T follicular helper cell (primary cell): ENCODE measurements around the gene BBS10.
"Not testable (repeated sequence)": the region's sequence is repeated elsewhere in the genome, so short reads cannot be mapped to it uniquely, and the experiment has no call there.

Experiments
- DNase-seq: peaks from one replicate; pipeline ENCODE4 v3.0.0-alpha.2; 2020; ENCODE audit warnings: low read depth
- total RNA-seq, 2 experiments: gene quantifications; one replicate each; lab custom pipeline; 2026; lab: John Stamatoyannopoulos, UW

The BBS10 gene
- 10.8 to 14.6 reads per million in 2 experiments for total RNA-seq

- DNase-seq: peak; percentile 75
Measured at GRCh38 chr12:76348079-76348901, at the start of gene BBS10. TSS of gene BBS10 (minus strand) at chr12:76348415. CDS start at chr12:76348358, 57 bp downstream.

GRCh38 chr12:76391461-76391860 lies 43.2 kb upstream of the BBS10 start:
- no peak for DNase-seq

GRCh38 chr12:76387614-76388013 lies 39.4 kb upstream of the BBS10 start:
- no peak for DNase-seq

GRCh38 chr12:76384560-76384959 lies 36.3 kb upstream of the BBS10 start:
- DNase-seq: no peak

- DNase-seq: no peak
Measured at GRCh38 chr12:76383988-76384387, 35.8 kb upstream of the BBS10 start.

GRCh38 chr12:76379261-76379660 lies 31.0 kb upstream of the BBS10 start:
- no peak for DNase-seq

GRCh38 chr12:76376876-76377275 lies 28.7 kb upstream of the BBS10 start:
- not testable (repeated sequence) for DNase-seq

GRCh38 chr12:76375939-76376338 lies 27.7 kb upstream of the BBS10 start:
- DNase-seq: no peak

GRCh38 chr12:76375470-76375869 lies 27.3 kb upstream of the BBS10 start:
- DNase-seq: no peak

GRCh38 chr12:76374386-76375020 lies 26.3 kb upstream of the BBS10 start:
- DNase-seq: no peak

- DNase-seq: no peak
Measured at GRCh38 chr12:76368230-76368629, 20.0 kb upstream of the BBS10 start.

GRCh38 chr12:76366163-76366562 lies 17.9 kb upstream of the BBS10 start:
- DNase-seq: no peak

- DNase-seq: not testable (repeated sequence)
Measured at GRCh38 chr12:76364131-76364530, 15.9 kb upstream of the BBS10 start.

- no peak for DNase-seq
Measured at GRCh38 chr12:76360316-76360715, 12.1 kb upstream of the BBS10 start.

GRCh38 chr12:76356071-76356470 lies 7.9 kb upstream of the BBS10 start:
- DNase-seq: no peak

- no peak for DNase-seq
Measured at GRCh38 chr12:76346798-76347420, 1.3 kb downstream of the BBS10 start.

- DNase-seq: no peak
Measured at GRCh38 chr12:76346236-76346635, 2.0 kb downstream of the BBS10 start.

GRCh38 chr12:76345569-76345968 lies 2.6 kb downstream of the BBS10 start:
- DNase-seq: no peak

GRCh38 chr12:76341436-76342030 lies 6.7 kb downstream of the BBS10 start:
- no peak for DNase-seq

GRCh38 chr12:76340680-76341435 lies 7.4 kb downstream of the BBS10 start:
- no peak for DNase-seq

- no peak for DNase-seq
Measured at GRCh38 chr12:76337583-76337982, 10.6 kb downstream of the BBS10 start.

GRCh38 chr12:76332606-76333005 lies 15.6 kb downstream of the BBS10 start:
- DNase-seq: no peak
